Activated naive CD4-positive, alpha-beta T cell treated with Interleukin-2 at 50 U/mL for 16 hours (primary cell): Measurements from ENCODE around the gene LOXHD1.

Source experiments
- DNase-seq: peaks from one replicate; pipeline ENCODE4 v3.0.0-alpha.2; 2020

The LOXHD1 gene

DNA sequence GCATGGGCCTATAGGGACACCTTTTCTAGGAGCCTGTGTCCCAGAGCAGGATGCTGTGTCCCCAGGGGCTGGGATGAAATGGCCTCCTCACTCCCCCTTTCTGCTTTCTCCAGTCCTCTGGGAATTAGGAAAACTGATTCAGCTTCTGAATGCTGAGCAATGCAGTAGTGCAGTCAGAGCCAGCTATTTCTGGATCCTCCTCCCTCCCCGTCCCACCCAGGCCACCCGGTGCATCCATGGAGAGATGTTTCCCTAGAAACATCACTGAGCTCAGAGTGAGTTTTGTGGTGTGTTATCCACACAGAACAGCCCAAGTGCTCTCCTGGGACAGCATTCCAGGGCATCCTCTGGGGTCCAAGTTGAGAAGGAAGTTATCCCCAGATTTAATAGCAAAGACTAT is 125.5 kb downstream of the LOXHD1 start:
- DNase-seq: no peak

DNA sequence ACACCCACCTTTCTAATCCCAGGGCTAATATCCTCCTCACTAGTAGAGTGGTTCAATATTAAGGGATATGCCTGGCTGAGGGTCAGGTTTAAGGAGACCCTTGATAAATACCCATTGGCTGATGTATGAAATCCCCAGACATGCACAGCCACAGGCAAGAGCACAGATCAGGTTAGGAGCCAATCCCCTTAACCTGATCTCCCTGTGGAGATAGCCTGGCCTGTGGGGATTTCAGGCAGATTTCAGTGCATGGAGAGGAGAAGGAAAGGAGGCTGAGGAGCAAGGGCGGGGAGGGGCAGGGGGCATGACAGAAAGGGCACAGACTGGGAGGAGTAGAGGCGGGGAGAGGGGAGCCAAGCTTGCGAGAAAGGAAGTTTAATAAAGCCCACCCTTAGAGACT is 129.0 kb downstream of the LOXHD1 start:
- DNase-seq: no peak

DNA sequence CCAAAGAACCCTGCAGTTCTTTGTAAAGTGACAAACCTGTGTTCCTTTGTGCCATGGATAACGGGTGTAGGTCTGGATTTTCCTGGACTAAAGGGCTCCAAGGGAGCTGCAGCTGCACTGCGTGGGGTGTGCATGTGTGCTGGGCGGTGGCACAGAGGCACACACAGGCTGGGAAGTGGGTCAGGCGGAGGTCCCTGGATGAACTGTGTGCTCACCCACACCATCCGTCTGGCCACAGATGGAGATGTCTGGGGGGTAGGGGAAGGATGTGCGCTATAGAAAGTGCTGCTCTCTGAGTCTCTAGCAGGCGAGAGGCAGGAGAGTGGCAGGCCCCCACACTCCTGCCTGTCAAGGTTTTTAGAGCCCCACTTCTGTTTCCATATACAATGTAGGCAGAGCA is 137.2 kb downstream of the LOXHD1 start:
- no peak for DNase-seq

DNA sequence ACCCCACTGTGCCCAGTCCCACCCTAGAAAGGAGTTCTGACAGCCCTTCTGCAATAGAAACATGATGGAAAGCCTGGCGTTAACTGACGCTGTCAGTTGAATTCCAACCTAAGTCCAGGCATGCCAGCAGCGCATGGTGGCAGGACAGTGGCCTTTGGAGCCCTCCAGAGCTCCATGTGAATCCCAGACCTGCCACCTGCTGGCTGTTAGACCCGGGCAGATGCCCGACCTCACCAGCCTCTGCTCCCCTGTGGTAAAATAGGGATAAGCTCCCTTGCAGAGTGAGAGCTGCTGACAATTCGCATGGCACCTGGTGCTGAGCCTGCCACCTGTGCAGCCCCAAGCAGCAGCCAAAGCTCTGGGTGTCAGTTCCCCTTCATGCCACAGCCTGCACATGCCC is 138.6 kb downstream of the LOXHD1 start:
- no peak for DNase-seq

DNA sequence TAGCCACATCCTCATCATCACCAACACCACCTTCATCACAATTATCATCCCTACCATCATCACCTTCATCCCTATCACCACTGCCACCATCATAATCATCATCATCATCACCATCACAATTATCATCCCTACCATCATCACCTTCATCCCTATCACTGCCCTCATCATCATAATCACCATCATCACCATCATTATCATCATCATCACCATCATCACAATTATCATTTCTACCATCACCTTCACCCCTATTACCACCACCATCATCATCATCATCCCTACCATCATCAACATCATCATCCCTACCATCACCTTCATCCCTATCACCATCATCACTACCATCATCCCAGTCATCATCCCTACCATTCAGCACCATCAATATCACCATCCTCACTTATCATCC is 140.5 kb downstream of the LOXHD1 start:
- DNase-seq: no peak

DNA sequence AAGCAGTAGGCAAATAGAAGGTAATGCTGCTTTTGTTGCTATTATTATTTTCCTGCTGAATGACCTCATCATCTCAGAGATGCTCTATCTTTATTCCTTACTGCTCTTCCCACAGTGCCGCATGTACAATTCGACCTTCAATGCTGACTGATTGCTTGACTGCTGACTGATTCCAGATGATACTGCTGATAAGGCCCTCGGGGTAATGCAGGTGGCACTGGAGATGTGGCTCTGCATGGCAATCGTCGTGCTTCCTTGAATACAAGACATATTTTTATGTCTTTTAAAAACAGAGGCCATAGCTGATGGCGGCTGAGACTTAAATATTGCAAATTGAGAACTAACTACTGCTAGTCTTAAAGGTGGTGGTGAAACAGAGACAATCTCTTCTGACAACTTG is 146.6 kb downstream of the LOXHD1 start:
- DNase-seq: no peak

DNA sequence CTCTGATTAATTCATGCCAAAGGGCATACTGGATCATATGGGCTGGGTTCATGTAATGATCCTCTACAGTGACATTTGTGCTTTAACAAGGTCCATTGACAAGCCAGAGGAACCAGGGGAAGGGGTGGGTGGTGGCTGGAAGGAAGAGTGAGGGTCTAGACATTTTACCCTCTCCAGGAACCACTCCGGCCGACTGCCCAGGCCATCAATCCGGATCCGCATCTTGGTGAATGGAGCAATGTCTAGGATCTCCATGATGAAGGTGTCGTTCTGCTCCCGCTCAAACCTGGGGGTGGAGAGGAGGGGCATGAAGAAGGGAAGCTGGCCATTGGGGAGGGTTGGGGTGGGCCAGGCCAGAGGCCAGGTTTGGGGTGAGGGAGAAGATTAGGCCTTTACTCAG is 147.5 kb downstream of the LOXHD1 start:
- DNase-seq: no peak

DNA sequence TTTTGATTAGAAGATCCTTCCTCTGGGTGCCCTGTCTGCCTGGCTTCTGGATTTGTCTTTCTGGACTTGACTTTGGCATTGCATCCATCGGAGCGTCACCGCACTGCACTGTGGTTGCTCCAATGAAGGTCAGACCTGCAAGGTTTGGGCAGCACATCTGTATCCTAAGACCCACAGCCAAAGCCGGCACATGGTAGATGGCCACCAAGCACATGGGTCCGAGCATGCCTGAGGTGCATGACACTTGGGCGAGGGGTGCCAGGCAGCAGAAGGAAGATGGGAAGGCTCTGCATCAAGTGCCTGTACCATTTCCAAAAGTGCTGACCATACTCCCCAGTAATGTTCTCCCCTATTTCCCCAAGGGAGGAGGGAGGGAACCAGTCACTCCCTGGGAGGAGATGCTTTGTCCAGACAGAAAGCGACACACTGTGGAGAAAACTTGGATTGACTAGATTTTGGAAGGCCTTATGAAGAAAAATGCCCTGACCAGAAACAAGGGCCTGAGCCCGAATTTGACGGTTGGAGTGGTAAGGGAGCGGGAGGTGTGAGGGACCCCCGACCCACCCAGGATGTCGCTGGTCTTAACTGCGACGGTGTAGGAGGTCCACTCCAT is 149.9 kb downstream of the LOXHD1 start:
- DNase-seq: no peak

DNA sequence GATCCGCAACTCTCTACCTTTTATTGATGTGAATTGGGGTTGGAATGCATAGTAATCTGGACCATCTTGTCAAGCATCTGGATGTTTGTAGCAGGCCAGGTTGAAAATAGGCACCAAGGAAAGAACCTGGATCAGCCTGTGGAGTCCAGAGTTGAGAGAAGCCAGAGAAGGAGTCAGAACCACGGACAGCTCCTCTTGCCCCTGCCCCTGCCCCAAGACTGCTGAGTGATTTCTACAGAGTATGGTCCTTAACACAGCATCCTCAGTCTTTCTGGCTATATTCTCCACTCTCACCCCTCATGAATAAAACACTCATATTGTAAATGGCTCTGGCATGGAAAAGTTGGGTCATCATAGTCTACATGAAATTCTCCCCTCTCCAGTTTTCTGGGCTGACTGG is 154.6 kb downstream of the LOXHD1 start:
- DNase-seq: no peak

DNA sequence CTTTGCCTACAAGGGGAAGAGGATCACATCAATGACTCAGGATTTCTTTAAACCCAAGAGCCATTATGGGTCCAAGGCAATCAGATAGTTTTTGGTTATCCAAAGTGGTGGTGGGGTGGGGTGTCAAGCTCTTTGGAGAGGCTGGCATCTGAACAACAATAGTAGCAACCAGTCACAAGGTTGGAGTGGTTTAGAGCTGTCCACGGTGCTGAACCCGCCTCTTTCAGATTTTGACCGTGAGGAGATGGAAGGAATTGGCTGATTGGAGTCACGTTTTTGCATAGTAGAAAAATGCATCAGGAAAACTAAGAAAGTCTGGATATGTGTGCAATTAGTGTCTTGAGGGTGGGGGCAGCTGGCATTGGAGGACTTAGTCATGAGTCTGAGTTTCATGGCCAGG is 159.9 kb downstream of the LOXHD1 start:
- DNase-seq: peak; percentile 13

DNA sequence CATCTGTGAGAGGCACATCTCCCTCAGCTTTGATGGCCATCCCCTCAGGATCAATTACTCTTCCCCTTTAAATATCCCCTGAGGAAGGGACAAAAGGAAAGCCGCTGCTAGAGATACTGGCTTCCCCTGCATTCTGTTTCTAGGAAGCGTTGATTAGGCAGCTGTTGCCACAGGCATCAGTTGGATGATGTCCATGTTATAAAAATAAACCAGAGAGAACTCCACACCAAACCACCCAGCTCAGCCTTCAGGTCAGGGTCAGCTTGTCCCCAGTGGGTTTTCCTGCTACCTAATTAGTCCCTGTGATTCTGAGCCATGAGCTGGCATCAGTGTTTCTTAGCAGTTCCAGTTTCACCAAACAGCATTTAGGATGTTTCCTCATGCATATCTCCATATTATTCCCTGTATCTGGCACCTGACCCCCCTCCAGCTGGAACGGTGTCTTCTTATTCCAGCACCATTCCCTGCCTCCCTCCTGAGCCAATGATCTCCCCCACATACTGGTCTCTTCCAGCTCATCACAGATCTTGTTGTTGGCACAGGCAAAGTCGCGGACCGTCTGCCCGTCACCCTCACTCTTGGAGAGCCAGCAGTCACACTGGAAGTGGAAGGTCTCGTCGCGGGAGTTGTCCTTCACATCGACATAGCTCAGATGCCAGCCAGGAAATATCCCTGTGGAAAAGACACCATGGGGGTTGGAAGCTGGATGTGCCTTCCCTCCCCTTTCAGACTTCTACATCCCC is 168.4 kb downstream of the LOXHD1 start:
- no peak for DNase-seq

DNA sequence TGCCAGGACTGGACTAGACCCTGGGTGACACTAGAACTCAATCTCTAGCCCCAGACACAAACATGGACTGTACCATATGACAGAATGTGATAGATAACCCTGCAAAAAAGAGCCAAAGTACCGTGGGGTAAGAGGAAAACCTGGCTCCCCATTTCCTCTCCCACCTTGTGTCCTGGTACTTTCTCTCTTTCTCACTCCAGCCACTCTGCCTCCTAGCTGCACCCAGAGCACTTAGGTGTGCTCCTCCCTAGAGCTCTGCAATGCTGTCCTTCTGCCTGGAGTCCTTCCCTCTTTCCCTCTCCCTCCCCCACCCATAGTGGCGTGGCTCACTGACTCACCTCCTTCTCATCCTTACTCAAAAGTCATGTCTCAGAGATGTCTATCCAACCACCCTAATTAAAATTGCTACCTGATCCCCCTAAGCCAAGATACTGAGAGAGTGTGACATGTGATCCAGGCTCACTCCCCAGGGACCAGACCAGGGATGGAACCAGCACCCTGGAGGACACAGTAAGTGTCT is 171.3 kb downstream of the LOXHD1 start:
- DNase-seq: no peak

DNA sequence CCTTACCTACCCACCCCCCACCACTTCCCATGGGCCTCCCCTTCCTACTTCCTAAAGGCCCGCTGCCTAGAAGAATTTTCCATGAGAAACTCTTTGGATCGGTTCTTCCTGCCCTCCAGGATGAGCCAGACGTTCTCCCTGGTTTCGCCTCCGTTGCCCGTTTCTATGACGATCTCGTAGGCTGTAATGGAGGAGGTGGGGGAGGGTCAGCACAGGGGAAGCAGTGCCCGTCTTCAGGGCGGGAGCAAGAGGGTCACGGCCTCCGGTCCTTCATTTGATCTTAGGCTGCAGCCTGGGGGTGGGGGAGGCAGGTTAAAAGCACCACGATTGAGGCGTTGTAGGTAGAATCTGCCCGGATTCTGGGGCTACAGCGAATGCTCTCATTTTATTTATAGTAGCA is 172.0 kb downstream of the LOXHD1 start:
- DNase-seq: no peak

DNA sequence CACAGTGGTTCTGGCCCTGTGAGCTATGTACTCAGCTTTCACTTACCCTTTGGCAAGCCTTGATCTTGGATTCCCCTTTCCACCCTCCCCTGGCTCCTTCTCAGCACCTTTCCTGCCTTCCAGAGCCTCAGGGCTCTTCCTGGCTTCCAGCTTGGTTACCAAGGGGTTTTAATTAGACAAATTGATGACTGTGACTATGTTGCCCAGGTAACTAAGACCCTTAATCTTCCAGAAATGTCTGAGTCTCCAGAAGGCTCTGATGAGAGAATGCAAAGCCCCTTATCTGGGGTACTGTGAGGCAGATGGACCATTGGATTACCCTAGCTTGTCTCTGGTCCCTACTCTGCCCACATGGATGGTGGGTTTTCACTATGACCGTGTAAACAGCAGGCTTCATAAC is 174.2 kb downstream of the LOXHD1 start:
- DNase-seq: no peak

DNA sequence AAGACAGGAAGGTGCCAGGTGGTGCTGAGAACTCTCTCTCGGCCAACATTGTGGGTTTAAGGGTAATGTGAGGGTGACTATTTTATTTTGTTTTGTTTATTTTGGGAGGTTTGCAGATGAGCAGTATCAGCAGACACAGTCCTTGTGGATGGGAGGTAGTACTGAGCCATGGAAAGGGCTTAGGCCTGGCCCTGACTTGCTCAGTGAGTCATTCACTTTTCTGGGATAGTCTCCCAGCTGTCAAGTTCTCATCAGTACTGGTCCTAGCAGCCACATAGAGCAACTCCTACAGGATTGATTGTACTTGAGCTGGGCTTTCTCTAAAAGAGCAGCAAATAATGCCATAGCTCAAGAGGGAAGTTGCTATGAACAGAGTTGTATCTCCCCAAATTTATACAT is 175.2 kb downstream of the LOXHD1 start:
- DNase-seq: no peak

DNA sequence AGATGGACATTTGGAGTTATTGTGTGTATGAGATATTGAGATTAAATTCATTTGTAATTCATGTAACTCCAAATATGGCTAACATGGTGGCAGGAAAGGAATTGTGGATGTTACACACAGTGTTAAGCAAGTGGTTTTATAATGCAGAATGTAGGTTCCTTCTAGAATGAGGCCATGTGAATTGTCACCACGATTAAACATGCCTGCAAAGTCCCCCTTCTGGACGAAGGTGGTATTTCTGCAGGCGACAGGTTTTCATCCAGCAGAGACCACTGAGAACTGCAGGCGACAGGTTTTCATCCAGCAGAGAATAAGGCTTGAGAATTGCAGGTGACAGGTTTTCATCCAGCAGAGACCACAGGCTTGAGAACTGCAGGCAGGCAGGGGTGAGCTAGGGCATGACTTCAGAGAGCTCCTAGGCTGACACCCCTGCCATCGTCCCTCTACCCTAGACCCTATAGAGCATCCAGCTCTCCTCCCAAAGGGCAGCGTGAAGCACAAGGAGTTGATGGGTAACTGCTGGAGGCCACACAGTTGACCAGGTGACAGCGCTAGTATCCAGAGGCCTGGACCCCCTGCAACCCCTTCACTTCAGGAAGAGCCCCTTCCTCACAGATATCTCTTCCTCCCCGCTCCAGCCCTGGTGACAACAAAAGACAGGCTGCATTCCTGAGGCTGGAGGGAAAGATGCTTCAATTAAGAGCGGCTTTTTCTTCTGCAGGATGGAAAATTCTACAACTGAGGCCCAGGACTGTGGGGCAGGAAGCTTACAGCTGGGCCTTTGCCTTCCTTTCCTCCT is 175.8 kb downstream of the LOXHD1 start:
- peak; percentile 57 for DNase-seq

DNA sequence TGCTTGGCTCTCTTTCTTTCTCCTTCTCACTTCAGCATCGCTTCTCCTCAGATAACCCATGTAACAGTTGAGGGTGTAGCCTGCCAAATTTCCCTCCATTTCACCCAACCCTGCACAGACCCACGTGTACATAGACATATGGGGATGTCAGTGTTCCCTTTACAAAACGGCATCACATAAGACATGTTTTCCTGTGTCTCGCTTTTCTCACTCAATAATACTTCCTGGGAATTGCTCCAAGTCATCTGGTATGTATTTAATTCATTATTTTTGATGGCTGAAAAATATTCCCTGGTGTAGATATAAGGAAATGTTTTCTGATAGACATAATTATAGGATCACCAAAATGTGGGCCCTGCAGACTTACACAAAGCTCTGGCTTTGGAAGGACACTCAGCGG is 176.8 kb downstream of the LOXHD1 start:
- no peak for DNase-seq

DNA sequence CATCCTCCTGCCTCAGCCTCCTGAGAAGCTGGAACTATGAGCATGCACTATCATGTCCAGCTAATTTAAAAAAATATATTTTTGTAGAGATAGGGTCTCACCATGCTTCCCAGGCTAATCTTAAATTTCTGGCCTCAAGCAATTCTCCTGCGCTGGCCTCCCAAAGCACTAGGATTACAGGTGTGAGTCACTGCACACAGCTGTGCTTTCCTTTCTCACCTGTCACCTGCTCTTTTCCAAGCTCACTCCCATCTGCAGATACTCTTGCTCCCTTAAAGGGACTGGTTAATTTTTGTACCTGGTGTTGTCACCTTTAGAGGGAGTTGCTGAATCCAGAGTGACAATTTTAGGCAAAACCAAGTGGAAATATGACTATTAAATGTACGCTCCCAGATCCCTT is 178.2 kb downstream of the LOXHD1 start:
- DNase-seq: no peak

DNA sequence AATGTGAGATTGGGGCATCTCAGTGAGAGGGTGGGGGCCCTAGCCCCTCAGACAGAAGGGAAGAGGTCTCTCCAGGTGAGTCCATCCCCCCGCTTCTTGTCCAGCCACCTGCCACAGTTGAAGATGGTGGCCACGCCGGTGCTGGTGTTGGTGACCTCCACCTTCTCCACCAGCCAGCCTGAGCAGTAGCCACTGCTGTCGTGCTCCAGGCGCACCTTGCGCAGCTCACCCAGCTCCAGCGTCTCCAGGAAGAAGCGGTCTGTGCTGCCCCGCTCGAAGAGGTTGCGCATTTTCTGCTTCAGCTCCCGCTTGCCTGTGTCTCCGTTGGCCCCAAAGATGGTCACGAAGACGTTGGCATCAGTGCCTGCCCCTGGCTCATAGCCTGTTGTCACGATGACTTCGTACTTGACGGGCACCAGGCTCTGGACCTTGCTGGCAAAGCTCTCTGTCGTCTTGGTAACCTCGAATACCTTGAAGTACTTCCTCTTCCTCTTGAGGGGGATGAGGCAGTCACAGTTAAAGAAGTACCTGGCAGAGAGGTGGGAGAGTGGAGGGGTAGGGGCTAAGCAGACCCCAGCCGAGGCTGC is 179.5 kb downstream of the LOXHD1 start:
- DNase-seq: no peak

DNA sequence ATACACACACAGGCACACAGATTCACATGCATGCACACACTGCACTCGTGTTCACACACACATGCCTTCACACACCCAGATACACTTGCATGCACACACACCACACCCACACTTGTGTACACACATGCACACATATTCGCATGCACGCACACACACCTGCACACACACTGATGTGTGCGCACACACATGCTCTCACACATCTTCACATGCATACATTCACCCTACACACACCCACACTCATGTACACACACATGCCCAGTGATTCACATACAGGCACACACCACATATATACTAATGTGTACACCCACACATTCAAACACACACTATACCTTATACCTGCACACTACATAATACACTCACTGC is 181.6 kb downstream of the LOXHD1 start:
- no peak for DNase-seq

DNA sequence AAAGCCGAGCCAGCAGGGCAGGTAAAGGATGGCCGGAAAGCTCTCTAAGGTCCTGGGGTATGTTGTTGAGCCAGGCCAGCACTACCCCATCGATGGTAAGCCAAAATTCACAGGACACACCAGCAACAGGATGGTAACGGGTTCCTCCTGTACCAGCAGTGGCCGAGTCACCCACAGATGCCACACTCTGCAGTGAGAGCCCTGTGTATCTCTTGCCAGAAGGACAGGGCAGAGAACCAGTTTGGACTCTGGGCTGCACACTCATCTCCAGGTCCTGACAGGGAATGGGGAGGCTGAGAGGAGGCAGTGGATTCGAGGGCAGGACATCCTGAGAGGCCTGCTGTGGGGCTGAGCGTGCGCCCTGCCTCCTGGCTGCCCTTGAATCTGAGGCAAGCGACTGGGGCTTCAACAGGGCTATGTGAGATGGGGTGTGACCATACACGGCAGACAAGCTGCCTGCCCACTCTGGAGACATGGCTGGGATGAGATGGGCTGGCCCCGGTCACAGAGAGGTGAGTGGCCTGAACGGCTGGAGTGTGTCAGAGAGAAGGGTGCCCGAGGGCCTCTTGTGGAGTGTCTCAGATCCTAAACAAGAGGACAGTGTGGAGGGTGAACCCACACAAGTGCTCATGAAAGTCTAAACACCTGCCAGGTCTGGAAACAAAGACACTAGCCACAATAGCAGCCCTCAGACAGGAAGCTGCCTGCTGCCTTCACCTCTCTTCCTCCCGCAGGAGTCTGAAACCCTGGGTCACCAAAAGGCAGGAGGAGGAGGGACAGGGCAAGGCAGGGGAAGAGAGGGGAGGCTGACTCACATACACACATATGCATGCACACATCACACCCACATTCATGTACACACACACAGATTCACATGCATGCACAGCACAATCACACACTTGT is 182.3 kb downstream of the LOXHD1 start:
- DNase-seq: no peak

DNA sequence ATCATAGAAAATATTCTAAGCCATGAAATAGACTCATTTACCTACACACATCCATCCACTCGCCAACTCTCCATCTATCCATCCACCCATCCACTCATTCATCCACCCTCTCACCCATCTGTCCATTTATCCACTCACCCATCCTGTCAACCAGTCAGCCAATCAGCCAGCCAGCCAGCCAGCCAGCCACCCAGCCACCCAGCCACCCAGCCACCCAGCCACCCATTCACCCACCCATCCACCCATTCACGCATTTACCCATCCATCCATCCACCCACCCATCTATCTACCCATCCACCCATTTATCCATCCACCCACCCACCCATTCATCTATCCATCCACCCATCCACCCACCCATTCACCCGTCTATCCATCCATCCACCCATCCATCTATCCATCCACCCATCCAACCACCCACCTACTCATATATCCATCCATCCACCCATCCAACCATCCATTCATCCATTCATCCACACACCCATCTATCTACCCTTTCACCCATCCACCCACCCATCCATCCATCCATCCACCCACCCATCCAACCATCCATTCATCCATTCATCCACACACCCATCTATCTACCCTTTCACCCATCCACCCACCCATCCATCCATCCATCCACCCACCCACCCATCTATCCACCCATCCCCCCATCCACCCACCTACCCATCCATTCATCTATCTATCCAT is 185.1 kb downstream of the LOXHD1 start:
- DNase-seq: no peak
